GM21528 (cell line): ENCODE measurements around the gene CLEC2D.
"Not testable (repeated sequence)": the region's sequence is repeated elsewhere in the genome, so short reads cannot be mapped to it uniquely, and the experiment has no call there.

Experiments used
- ATAC-seq: cut with Tn5 transposase; IDR thresholded peaks from one replicate; pipeline ENCODE4 v1.9.1; 2021; ENCODE audit warnings: mild to moderate bottlenecking, moderate library complexity; ENCODE audit not compliant: unreplicated experiment, low FRiP score

The CLEC2D gene

DNA sequence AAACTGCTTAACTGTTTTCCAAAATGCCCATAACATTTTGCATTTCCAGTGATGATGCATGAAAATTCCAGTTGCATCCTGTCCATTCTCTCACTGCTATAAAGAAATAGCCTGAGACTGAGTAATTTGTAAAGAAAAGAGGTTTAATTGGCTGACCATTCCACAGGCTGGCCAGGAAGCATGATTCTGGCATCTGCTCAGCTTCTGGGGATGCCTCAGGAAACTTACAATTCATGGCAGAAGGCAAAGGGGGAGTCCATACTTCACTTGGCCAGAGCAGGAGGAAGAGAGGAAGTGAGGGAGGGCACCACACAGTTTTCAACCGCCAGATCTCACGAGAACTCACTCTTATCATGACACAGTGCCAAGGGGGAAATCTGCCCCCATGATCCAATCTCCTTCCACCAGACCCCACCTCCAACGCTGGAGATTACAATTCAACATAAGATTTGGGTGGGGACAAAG is 18.2 kb upstream of the CLEC2D start:
- ATAC-seq: no peak

DNA sequence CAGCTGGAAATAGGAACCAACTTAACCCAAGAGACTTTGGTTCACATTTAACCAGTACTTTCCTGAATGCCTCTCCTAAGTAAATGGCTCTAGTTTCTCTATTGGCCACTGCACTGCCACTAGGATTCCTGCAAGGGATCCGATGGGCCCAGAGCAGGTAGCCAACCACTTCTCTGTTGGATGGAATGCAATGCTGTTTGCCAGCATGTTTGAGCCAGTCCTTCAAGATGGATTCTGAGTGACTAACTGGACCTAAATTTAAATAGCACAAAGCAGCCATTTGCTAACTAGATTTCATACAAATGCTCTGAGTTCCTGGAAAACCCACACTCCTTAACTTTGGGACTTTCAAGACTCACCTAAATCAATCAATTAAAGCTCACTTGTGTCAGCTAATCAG is 9.5 kb upstream of the CLEC2D start:
- ATAC-seq: no peak

DNA sequence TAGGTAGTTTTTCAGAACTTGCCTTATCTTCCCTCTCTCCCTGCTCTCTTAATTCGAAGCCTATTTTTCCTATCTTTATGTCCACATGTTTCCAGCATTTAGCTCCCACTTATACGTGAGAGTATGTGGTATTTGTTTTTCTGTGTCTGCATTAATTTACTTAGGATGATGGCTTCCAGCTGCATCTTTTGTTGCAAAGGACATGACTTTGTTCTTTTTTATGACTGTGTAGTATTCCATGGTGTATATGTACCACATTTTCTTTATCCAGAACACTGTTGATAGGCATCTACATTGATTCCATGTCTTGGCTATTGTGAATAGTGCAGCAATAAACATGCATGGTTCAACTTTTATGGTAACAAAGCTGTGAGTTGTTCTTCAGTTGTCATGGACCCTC is 7.8 kb upstream of the CLEC2D start:
- no peak for ATAC-seq

DNA sequence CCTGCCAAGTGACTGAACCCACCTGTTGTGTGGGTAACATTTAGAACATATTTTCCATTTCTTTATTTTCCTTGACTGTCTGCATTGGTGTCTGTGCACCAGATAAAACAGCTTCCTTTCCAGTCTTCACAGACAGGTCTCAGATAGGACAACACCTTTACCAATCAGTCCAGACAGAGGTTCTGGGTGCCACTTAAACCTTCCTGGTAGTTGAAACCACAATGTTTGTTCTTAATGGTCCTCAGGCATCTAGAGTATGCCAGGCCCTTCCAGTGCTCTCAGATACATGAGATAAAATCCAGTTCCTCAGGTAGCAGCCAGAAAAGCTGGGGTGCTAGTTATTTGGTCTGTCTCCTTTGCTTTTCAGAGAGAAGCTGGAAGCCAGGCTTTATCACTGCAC is 7.0 kb upstream of the CLEC2D start:
- ATAC-seq: no peak

DNA sequence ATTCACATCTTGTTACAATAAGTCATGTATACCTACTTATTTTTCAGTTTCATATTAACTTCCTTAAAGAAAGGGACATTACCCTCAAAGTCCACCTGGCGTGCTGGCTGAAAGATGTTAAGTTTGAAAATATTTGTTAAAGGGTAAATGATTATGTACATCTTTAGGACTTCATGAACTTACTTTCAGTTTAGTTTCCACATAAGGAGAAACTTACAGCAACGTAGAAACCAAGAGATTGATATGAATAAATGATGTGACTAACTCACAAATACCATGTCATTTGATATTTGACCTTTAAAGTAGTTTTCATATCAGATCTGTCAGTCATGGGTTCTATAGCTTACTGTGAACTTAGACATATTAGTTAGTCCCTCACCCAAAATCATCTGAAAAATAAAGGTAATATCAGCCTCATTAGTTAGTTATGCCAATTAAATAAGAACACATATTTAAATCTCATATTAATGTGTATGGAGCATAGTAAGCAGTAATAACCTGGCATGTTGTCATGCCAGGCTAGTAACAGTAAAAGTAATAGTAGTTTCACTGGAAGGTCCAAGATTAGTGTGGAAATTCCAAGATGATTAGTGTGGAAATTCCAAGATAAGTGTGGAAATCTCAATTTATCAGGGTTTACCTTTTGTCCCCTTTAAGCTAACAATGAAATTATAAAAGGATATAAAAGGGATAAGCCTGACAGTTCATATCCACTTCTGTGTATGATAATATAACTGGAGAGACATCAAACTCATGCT is 1.9 kb upstream of the CLEC2D start:
- ATAC-seq: no peak

DNA sequence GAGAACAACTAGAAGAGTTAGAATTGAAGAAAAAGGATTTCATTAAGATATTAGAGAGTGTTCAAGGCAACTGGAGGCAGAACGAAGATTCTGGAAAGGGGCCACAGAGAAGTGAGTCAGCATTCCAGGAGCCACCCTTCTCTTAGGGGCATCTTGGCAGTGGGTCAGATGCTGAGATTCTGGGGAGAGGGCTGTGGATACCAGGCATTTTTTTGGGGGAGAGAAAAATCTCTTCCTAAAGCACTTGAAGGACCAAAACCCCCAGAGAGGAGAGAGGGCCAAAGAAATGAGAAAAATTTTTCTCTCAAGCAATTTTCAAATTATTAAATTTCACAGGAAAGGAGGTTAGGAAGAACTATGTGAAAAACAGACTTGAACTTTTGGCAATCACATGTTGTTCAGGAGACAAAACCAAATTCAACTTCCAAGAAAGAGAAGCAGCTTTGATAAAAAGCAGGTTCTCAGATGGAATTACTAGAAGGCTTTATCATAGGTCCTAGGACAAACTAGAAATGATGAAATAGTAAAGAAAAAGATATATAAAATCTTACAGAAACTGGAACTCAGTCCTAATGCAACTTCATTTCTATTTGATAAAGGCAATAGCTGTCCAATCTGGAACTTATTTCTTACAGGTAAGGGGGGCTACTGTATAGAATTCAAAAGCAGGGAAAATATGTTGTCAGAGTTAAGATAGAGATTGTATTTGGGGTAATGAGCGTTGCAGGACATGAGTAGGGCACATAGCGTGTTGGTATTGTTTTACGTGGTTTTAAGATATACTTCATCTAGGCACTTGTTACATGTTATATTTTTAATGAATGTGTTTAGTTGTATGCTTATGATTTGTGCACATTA is 1.1 kb upstream of the CLEC2D start:
- ATAC-seq: no peak

DNA sequence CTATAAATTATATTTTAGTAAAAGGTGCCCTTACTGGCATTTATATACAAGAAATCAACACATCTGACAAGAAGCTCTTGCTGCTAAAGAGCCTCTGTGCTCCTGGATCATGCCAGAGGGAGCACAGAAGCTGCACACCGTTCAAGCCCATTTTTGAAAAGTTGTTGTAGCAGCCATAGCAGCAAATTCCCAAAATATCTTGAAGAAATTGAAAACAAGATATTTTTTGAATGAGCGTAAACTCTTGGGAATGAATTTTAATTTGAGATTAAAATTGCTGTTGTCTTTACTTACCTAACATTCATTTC is 540 bp upstream of the CLEC2D start:
- no peak for ATAC-seq

DNA sequence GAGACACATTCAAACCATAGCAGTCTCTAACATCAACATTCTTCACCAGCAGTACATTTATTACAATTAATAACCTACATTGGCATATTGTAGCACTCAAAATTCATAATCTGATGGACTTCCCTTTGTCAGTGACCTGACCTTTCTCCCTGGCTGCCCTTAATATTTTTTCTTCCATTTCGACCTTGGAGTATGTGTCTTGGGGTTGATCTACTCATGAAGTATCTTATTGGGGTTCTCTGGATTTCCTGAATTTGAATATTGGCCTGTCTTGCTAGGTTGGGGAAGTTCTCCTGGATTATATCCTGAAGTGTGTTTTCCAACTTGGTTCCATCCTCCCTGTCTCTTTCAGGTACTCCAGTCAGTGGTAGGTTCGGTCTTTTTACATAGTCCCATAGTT is 2.8 kb downstream of the CLEC2D start:
- not testable (repeated sequence) for ATAC-seq

DNA sequence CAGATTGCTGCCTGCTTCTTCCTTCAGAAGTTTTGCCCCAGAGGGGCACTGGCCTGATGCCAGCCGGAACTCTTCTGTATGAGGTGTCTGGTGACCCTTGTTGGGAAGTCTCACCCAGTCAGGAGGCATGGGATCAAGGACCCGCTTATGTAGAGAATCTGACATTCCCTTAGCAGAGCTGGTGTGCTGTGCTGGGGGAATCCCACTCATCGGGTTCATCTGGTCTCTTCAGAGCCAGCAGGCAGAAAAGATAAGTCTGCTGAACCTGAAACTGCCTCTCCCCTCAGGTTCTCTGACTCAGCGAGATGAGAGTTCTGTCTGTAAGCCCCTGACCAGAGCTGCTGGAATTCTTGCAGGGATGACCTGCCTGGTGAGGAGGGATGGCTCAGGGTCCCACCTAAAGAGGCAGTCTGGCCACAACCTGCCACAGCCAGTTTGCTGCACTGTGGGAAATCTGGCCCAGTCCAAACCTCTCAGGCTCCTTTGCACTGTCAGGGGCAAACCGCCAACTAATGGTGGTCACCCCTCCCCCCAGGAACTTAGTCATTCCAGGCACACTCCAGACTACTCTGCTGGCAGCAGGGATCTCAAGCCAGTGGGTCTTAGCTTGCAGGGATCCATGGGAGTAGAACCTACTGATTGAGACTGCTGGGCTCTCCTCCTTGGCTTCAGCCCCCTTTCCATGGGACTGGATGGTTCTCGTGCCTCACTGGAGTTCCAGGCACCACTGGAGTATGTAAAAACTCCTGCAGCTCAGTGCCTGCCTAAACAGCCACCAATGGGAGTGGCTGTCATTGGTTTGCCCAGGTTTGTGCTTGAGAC is 4.1 kb downstream of the CLEC2D start:
- ATAC-seq: no peak

DNA sequence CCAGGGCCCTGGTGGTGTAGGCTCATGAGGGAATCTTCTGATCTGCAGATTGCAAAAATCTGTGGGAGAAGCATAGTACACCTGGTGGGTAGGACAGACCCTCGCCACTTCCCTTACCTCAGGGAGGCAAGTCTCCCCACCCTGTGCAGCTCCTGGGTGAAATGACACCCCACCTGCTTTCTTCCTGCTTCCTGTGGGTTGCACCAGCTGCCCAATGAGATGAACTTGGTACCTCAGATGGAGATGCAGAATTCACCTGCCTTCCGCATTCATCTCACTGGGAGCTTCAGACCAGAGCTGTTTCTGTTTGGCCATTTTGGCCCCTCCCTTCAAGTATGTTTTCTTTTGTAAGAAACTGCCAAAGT is 4.7 kb downstream of the CLEC2D start:
- no peak for ATAC-seq

DNA sequence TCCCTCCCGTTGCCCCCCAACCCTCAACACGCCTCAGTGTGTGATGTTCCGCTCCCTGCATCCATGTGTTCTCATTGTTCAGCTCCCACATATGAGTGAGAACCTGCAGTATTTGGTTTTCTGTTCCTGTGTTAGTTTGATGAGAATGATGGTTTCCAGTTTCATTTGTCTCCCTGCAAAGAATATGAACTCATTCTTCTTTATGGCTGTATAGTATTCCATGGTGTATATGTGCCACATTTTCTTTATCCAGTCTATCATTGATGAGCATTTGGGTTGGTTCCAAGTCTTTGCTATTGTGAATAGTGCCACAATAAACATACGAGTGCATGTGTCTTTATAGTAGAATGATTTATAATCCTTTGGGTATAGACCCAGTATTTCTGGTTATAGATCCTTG is 13.0 kb downstream of the CLEC2D start:
- not testable (repeated sequence) for ATAC-seq

DNA sequence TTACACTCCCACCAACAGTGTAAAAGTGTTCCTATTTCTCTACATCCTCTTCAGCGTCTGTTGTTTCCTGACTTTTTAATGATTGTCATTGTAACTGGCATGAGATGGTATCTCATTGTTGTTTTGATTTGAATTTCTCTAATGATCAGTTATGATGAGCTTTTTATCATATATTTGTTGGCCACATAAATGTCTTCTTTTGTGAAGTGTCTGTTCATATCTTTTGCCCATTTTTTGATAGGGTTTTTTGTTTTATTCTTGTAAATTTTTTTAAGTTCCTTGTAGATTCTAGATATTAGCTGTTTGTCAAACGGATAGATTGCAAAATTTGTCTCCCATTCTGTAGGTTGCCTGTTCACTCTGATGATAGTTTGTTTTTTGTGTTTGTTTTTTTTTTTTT is 13.4 kb downstream of the CLEC2D start:
- not testable (repeated sequence) for ATAC-seq

DNA sequence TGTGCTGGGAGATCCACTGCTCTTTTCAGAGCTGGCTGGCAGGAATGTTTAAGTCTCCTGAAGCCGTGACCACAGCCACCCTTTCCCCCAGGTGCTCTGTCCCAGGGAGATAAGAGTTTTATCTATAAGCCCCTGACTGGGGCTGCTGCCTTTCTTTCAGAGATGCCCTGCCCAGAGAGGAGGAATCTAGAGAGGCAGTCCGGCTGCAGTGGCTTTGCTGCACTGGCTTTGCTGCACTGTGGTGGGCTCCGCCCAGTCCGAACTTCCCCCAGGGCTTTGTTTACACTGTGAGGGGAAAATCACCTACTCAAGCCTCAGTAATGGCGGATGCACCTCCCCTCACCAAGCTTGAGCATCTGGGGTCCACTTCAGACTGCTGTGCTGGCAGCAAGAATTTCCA is 15.9 kb downstream of the CLEC2D start:
- not testable (repeated sequence) for ATAC-seq

DNA sequence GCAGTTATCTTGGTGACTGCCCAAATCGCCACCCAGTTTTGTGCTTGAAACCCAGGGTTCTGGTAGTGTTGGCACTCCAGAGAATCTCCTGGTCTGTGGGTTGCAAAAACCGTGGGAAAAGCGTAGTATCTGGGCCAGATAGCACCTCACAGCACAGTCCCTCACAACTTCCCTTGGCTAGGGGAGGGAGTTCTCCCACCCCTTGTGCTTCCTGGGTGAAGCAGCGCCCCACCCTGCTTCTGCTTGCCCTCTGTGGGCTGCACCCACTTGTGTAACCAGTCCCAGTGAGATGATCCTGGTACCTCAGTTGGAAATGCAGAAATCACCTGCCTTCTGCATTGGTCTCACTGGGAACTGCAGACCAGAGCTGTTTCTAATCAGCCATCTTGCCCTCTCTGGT is 16.4 kb downstream of the CLEC2D start:
- no peak for ATAC-seq

DNA sequence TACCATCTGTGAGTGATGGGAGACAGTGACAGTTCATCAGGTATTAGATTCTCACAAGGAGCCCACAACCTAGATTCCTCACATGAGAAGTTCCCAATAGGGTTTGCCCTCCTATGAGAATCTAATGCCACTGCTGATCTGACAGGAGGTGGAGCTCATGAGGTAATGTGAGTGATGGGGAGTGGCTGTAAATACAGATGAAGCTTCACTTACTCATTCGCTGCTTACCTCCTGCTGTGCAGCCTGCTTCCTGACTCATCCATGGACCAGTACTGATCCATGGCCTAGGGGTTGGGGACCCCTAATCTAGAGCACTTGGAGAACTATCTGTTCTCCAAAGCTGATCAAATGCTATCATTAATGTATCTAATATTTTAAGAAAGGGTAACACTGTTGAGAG is 17.7 kb downstream of the CLEC2D start:
- no peak for ATAC-seq

DNA sequence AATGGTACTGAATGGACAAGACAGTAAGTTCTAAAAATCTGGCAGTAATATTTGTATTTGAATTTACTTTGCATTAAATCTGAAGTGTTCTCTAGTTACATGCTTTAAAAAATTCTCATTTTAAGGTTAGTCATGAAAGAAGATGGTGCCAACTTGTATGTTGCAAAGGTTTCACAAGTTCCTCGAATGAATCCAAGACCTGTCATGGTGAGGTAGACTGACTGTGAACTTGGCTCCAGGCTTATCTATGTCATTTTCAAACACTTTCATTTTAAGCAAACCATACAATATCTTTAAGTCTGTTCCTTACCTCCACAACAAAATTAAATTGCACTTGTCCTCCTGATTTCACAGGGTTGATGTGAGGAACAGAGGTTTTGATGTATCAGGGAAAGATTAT is 23.4 kb downstream of the CLEC2D start:
- no peak for ATAC-seq

DNA sequence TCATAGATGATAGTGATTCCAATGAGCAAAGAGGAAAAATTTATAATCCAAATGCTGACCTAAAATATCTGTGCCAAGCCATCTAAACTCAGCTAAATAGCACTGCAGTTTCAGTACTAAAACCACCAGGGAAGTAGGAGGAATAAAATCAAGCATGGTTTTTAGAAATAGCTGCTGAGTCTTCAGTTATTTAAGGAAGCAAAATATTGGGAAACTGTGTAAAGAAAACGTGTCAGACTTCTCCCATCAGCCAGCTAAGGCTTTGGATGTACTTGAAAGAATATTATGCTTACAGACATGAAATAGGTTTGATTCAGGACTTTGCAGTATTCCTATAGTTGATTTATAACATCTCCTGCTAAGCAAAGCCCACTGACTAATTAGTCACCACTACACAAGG is 24.7 kb downstream of the CLEC2D start:
- no peak for ATAC-seq

DNA sequence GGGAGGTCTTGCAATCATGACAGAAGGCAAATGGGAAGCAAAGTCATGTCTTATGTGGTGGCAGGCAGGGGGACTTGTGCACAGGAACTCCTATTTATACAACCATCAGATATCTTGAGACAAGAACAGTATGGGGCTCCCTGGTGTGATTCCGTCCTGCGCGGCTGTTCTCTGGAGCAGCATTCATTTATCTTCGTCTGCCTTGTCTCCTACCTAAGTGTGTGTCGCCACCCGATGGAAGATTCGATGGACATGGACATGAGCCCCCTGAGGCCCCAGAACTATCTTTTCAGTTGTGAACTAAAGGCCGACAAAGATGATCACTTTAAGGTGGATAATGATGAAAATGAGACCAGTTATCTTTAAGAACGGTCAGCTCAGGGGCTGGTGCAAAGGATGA is 25.6 kb downstream of the CLEC2D start:
- not testable (repeated sequence) for ATAC-seq

DNA sequence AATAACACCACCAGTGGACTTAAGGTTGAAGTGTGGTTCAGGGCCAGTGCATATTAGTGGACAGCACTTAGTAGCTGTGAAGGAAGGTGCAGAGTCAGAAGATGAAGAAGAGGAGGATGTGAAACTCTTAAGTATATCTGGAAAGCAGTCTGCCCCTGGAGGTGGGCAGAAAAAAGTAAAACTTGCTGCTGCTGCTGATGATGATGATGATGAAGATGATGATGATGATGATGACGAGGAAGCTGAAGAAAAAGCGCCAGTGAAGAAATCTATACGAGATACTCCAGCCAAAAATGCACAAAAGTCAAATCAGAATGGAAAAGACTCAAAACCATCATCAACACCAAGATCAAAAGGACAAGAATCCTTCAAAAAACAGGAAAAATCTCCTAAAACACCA is 26.1 kb downstream of the CLEC2D start:
- not testable (repeated sequence) for ATAC-seq

DNA sequence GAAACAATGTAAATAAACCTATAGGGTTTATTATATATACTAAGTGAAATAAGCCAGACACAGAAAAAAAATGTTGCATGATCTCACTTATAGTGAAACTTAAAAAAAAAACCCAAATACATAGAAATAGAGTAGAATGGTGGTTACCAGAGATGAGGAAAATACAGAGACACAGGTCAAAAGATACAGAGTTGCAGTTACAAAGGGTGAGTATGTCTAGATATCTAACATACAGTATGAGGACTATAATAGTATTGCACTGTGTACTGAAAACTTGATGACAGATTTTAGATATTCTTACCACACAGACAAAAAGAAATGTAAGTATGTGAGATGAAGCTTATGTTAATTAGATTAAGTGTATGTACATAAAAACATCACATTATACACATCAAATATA is 28.1 kb downstream of the CLEC2D start:
- no peak for ATAC-seq

DNA sequence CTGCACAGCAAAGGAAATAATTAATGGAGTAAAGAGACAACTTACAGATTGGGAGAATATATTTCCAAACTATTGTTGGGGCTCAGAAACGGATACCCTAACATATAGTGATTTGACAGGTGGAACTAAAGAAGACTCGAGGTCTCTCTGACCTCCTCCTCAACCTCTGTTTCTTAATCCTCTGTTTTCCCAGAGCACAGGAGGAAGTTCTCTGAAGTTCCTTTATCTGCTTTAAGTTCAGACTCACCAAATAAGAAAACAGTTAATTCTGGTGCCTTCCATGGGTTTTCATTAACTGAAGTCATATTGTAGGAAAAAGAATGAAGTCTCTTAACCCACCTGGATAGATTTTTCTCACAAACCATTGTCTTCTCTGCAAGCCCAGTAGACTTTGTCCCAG is 29.2 kb downstream of the CLEC2D start:
- no peak for ATAC-seq
